ENCODE data around the gene CACNA2D1.

Gene CACNA2D1

DNA sequence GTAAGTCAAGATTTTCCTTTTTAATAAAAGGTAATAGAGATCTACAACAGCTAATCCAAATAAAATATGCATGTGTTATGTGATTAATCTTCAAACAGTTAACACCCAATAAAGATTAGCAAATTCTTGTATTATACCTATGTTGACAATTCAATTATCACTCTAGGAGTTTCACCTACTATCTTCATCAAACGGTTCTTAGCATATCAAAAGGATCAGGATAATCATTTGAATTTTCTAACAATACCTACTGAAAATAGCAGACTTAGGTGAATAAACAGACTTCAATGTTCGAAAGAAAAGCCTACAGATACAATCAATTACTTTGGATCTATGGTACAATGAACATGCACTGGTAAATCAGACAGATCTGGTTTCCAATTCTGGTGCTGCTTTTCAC is 268.3 kb downstream of the CACNA2D1 start:
- ATAC-seq, result no peak
- TF ChIP-seq TCF4 (CRISPR knock-in tag; IDR thresholded peaks at IDR 0.05; ENCODE audit: borderline replicate concordance) (no peak), ZNF70 (CRISPR knock-in tag; IDR thresholded peaks at IDR 0.05) (no peak), RARB (CRISPR knock-in tag; IDR thresholded peaks at IDR 0.05) (no peak), CSDC2 (CRISPR knock-in tag; IDR thresholded peaks at IDR 0.05) (no peak), ZNF8 (CRISPR knock-in tag; IDR thresholded peaks at IDR 0.05) (no peak), OSR1 (CRISPR knock-in tag; IDR thresholded peaks at IDR 0.05) (no peak), ZNF565 (CRISPR knock-in tag; conservative IDR thresholded peaks at IDR 0.05; ENCODE audit: low read depth) (no peak), ZC3H10 (CRISPR knock-in tag; IDR thresholded peaks at IDR 0.05) (no peak), BACH2 (CRISPR knock-in tag; IDR thresholded peaks at IDR 0.05; ENCODE audit: borderline replicate concordance) (no peak), ESRRG (CRISPR knock-in tag; IDR thresholded peaks at IDR 0.05) (no peak), ZFP3 (CRISPR knock-in tag; IDR thresholded peaks at IDR 0.05) (no peak), ISL1 (CRISPR knock-in tag; IDR thresholded peaks at IDR 0.05) (no peak), SNAI2 (CRISPR knock-in tag; IDR thresholded peaks at IDR 0.05) (no peak), GLIS3 (CRISPR knock-in tag; IDR thresholded peaks at IDR 0.05) (no peak), TOX (CRISPR knock-in tag; IDR thresholded peaks at IDR 0.05; ENCODE audit: borderline replicate concordance) (no peak)
- TF ChIP-seq, protein P1, sequence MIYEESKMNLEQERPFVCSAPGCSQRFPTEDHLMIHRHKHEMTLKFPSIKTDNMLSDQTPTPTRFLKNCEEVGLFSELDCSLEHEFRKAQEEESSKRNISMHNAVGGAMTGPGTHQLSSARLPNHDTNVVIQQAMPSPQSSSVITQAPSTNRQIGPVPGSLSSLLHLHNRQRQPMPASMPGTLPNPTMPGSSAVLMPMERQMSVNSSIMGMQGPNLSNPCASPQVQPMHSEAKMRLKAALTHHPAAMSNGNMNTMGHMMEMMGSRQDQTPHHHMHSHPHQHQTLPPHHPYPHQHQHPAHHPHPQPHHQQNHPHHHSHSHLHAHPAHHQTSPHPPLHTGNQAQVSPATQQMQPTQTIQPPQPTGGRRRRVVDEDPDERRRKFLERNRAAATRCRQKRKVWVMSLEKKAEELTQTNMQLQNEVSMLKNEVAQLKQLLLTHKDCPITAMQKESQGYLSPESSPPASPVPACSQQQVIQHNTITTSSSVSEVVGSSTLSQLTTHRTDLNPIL (CRISPR knock-in tag; IDR thresholded peaks at IDR 0.05; ENCODE audit: low read depth), result no peak
- TF ChIP-seq, protein P2, sequence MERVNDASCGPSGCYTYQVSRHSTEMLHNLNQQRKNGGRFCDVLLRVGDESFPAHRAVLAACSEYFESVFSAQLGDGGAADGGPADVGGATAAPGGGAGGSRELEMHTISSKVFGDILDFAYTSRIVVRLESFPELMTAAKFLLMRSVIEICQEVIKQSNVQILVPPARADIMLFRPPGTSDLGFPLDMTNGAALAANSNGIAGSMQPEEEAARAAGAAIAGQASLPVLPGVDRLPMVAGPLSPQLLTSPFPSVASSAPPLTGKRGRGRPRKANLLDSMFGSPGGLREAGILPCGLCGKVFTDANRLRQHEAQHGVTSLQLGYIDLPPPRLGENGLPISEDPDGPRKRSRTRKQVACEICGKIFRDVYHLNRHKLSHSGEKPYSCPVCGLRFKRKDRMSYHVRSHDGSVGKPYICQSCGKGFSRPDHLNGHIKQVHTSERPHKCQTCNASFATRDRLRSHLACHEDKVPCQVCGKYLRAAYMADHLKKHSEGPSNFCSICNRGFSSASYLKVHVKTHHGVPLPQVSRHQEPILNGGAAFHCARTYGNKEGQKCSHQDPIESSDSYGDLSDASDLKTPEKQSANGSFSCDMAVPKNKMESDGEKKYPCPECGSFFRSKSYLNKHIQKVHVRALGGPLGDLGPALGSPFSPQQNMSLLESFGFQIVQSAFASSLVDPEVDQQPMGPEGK (CRISPR knock-in tag; IDR thresholded peaks at IDR 0.05; ENCODE audit: borderline replicate concordance), result no peak
- TF ChIP-seq, protein P3, sequence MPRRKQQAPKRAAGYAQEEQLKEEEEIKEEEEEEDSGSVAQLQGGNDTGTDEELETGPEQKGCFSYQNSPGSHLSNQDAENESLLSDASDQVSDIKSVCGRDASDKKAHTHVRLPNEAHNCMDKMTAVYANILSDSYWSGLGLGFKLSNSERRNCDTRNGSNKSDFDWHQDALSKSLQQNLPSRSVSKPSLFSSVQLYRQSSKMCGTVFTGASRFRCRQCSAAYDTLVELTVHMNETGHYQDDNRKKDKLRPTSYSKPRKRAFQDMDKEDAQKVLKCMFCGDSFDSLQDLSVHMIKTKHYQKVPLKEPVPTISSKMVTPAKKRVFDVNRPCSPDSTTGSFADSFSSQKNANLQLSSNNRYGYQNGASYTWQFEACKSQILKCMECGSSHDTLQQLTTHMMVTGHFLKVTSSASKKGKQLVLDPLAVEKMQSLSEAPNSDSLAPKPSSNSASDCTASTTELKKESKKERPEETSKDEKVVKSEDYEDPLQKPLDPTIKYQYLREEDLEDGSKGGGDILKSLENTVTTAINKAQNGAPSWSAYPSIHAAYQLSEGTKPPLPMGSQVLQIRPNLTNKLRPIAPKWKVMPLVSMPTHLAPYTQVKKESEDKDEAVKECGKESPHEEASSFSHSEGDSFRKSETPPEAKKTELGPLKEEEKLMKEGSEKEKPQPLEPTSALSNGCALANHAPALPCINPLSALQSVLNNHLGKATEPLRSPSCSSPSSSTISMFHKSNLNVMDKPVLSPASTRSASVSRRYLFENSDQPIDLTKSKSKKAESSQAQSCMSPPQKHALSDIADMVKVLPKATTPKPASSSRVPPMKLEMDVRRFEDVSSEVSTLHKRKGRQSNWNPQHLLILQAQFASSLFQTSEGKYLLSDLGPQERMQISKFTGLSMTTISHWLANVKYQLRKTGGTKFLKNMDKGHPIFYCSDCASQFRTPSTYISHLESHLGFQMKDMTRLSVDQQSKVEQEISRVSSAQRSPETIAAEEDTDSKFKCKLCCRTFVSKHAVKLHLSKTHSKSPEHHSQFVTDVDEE (CRISPR knock-in tag; IDR thresholded peaks at IDR 0.05), result no peak
- TF ChIP-seq, protein P4, sequence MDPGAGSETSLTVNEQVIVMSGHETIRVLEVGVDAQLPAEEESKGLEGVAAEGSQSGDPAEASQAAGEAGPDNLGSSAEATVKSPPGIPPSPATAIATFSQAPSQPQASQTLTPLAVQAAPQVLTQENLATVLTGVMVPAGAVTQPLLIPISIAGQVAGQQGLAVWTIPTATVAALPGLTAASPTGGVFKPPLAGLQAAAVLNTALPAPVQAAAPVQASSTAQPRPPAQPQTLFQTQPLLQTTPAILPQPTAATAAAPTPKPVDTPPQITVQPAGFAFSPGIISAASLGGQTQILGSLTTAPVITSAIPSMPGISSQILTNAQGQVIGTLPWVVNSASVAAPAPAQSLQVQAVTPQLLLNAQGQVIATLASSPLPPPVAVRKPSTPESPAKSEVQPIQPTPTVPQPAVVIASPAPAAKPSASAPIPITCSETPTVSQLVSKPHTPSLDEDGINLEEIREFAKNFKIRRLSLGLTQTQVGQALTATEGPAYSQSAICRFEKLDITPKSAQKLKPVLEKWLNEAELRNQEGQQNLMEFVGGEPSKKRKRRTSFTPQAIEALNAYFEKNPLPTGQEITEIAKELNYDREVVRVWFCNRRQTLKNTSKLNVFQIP (CRISPR knock-in tag; IDR thresholded peaks at IDR 0.05; ENCODE audit: borderline replicate concordance, low read depth), result no peak

DNA sequence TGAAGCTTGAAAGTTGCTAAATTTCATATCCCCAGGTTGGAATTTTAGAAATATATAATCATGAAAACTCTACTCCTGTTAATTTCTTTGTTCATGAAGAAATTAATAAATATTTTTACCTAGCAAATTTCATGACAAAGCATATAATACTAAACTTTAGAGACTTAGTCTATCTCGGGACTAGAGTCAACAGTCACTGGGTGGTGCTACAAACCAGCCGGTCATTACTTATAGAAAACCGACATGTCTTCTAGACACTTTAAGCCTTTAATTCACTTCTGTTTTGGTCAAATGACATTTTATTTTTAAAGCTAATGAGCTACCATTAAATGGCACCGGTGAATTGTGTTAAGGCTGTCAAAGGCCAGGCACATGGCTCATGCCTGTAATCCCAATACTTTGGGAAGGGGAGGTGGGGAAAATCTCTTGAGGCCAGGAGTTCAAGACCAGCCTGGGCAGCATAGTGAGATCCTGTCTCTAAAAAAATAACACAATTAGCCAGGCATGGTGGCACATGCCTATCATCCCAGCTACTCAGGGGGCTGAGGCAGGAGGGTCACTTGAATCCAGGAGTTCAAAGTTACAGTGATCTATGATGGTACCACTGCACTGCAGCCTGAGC is 270.1 kb downstream of the CACNA2D1 start:
- TF ChIP-seq GLIS3 (CRISPR knock-in tag; IDR thresholded peaks at IDR 0.05), result no peak
- no peak for TF ChIP-seq ARNTL (CRISPR knock-in tag; IDR thresholded peaks at IDR 0.05; ENCODE audit: borderline replicate concordance, low read depth)
- no peak for ATAC-seq

DNA sequence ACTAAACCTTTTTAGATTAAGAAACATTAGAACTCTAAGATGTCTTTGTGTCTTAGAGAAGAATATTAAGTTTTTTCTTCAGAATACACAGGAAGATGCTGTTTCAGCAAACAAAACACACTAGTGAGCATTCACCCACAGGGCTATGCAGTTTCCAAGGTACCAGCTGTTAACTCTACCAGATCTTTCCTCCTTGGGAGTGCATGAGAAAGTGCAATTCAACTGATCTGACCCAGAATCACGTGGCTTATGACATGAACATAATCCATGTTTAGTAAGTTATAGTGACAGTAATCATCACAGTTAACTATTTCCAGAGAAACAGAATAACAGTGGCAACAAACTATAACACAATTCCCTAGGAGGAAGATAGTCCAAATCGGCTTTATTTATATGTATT is 270.7 kb downstream of the CACNA2D1 start:
- TF ChIP-seq, protein P3 (CRISPR knock-in tag; IDR thresholded peaks at IDR 0.05), result no peak
- TF ChIP-seq, protein P1 (CRISPR knock-in tag; IDR thresholded peaks at IDR 0.05; ENCODE audit: low read depth), result no peak
- no peak for TF ChIP-seq ESRRG (CRISPR knock-in tag; IDR thresholded peaks at IDR 0.05)
- TF ChIP-seq RARB (CRISPR knock-in tag; IDR thresholded peaks at IDR 0.05), result no peak
- TF ChIP-seq, protein P5, sequence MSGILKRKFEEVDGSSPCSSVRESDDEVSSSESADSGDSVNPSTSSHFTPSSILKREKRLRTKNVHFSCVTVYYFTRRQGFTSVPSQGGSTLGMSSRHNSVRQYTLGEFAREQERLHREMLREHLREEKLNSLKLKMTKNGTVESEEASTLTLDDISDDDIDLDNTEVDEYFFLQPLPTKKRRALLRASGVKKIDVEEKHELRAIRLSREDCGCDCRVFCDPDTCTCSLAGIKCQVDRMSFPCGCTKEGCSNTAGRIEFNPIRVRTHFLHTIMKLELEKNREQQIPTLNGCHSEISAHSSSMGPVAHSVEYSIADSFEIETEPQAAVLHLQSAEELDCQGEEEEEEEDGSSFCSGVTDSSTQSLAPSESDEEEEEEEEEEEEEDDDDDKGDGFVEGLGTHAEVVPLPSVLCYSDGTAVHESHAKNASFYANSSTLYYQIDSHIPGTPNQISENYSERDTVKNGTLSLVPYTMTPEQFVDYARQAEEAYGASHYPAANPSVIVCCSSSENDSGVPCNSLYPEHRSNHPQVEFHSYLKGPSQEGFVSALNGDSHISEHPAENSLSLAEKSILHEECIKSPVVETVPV (CRISPR knock-in tag; IDR thresholded peaks at IDR 0.05), result no peak
- TF ChIP-seq, protein P2 (CRISPR knock-in tag; IDR thresholded peaks at IDR 0.05; ENCODE audit: borderline replicate concordance), result no peak
- no peak for TF ChIP-seq ZFP3 (CRISPR knock-in tag; IDR thresholded peaks at IDR 0.05)
- no peak for TF ChIP-seq ZNF70 (CRISPR knock-in tag; IDR thresholded peaks at IDR 0.05)
- TF ChIP-seq OSR1 (CRISPR knock-in tag; IDR thresholded peaks at IDR 0.05), result no peak
- no peak for TF ChIP-seq SNAI2 (CRISPR knock-in tag; IDR thresholded peaks at IDR 0.05)
- no peak for TF ChIP-seq ZFP30 (CRISPR knock-in tag; IDR thresholded peaks at IDR 0.05)
- TF ChIP-seq BACH2 (CRISPR knock-in tag; IDR thresholded peaks at IDR 0.05; ENCODE audit: borderline replicate concordance), result no peak
- peak; percentile 24; the same call in 1 of the 3 replicates for ATAC-seq

Measured in SK-N-SH treated with all-trans-retinoic acid at 6 μM for 48 hours (cell line).